Activated CD8-positive, alpha-beta memory T cell treated with anti-CD3 and anti-CD28 coated beads for 1 hour (primary cell): ENCODE data around the gene ZNF180.
"Not testable (repeated sequence)": the region's sequence is repeated elsewhere in the genome, so short reads cannot be mapped to it uniquely, and the experiment has no call there.

ENCODE experiments used
- DNase-seq, 2 donors: peaks; one replicate each; pipeline ENCODE4 v3.0.0-alpha.2; 2020; ENCODE audit warnings: low read depth in 1 of 2; ENCODE audit errors: extremely low read depth in 1 of 2

ZNF180 gene

GRCh38 chr19:44499962-44500949, at the start of gene ZNF180:
ZNF180 (minus strand) TSS chr19:44500522; CDS start chr19:44497334, 3,188 bp downstream.
- DNase-seq = peak; percentile 92

DNA sequence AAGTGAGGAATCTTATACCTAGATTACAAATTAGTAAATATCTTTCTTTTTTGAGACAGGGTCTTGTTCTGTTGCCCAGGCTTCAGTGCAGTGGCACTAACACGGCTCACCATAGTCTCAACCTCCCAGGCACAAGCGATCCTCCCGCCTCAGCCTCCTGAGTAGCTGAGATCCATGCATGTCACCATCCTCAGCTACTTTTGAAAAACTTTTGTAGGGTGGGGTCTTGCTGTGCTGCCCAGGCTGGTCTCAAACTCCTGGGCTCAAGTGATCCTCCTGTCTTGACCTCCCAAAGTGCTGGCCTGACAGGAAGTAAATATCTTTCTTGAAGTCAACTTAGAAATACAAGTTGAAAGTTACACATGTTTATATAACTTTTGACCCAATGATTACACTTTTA, 49.2 kb upstream of the ZNF180 start:
- no peak for DNase-seq

- no peak for DNase-seq
These were observed 48.4 kb upstream of the ZNF180 start for GRCh38 chr19:44548736-44549135.

DNA sequence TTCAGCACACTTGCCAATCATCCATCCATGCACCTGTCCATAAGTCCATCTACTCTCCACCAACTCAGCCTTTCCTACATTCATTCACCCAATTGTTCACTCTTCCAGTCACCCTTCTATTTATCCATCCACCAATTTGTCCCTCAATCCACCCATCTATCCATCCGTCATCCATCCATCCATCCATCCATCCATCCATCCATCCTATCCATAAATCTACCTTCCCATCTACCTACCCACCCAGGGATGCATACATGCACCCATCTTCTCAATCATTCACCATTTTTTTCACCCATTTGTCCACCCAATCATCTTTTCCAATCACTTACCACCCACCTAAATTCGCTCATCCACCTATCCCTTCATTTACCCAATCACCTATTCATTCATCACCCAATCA, 43.7 kb upstream of the ZNF180 start:
- no peak for DNase-seq

GRCh38 chr19:44542671-44543070, 42.3 kb upstream of the ZNF180 start:
- no peak for DNase-seq

DNA sequence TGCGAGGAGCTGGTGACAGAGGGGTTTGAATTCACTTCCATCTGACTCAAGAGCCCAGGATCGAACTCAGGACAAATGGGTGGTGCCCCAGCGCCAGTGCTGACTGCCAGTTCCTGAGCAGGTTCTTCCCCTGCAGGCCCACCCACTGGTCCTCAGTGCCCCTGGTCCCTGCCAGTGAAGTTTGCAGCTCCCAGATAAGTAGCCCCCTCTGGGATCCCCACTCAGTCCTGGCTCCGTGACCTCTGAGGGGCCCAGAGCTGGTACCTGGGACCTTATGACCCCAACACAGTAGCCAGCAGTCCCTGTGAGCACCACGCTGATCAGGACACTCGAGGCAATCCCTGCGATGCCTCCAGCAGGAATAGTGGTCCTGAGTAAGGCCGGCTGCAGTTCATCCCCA, 40.4 kb upstream of the ZNF180 start:
- DNase-seq = no peak

DNA sequence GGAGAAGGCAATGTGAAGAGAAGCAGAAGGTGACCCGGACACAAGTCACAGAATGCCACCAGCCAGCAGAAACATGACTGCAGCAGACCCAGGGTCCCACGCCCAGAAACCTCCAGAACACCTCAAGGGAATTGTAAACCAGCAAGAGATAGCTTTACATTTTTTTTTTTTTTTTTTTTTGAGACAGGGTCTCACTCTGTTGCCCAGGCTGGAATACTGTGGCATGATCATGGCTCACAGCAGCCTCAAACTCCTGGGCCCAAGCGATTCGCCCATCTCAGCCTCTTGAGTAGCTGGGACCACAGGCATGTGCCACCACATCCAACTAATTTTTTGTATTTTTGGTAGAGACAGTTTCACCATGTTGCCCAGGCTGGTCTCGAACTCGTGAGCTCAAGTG, 39.7 kb upstream of the ZNF180 start:
- DNase-seq = no peak

- no peak for DNase-seq
These were observed 39.0 kb upstream of the ZNF180 start for GRCh38 chr19:44539236-44539826.

GRCh38 chr19:44535361-44535760, 35.0 kb upstream of the ZNF180 start:
- DNase-seq = not testable (repeated sequence)

GRCh38 chr19:44532819-44533218, 32.5 kb upstream of the ZNF180 start:
- DNase-seq = no peak

DNA sequence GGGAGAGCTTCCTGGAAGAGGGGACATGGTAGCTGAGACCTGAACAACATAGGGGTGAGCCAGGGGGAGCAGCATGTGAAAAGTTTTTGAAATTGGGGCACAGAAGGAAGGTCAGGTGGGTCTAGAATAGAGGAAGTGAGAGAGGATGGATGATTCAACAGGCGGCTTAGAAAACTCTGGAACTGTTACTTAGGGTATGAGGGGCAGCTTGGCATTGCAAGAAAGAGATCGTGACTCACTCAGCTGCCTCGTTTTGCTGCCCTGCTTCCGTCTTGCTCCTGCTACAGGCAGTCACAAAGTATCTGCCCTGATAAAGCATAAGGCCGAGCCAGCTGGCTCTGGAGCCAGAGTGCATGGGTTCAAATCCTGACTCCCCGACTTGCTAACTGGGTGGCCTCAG, 30.5 kb upstream of the ZNF180 start:
- no peak for DNase-seq

DNA sequence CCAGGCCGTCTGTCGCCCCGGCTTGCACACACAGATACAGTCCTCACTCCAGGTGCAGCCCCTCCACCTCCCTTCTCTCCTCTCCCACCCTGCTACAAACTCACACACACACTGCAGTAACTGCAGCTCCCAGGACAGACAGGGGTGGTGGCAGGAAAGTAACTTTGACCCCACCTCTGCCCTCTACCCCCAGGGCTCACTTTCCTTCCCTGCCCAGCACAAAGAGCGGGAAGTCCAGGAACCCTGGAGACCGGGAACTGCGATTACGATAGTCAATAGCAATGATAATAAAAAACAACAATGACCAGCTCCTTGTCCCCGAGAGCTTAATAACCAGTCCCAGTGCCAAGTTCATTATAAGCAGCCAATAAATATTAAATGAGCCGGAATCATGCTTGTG, 29.2 kb upstream of the ZNF180 start, which contains the start of gene CEACAM20:
Gene CEACAM20 (minus strand): TSS at position 140 of the 400 bp plus-strand sequence. CDS start 166 bp downstream, outside the sequence.
- no peak for DNase-seq

DNA sequence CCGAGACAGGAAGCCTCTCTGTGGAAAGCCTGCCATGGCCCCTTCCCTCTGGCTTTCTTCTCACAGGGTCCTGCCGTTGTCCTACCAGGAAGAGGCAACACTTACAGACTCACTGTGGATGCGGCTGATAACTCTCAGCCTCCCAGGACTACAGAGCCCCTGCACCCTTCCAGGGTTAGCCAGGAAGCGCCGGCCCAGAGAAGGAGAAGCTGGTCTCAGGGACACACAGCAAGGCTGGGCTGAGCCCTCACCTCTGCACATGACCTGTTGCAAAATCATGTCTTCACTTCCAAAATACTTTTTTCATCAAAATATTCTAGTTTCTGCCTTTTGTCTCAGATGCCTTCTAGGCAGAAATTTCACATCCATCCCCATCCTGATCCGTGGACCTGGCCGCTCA, 27.2 kb upstream of the ZNF180 start:
- no peak for DNase-seq

DNA sequence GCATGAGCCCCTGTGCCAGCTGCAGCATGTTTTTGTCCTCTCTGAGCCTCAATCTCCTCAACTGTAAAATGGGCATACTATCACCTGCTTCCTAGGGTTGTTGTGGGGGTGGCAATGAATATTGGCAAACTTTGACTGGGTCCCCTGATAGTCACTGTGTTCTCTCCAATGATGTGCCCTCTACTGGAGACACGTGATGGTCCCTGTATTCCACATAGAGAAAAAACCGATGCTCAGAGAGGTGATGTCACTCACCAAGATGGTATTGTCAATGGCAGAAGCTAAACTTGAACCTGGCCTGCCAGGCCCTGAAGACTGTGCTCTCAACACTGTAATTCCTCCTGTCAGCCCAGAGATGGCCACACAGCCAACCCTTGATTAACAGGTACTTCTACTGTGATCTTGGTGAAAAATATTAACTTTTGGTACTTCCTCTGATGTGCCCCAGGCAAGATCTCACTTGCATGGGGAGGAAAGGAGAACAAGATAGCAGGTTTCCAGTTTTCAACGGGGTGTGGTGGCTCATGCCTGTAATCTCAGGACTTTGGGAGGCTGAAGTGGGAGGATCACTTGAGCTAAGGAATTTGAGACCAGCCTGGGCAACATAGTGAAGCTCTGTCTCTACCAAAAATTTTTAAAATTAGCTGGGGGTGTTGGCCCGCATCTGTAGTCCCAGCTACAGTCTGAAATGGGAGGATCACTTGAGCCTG, 25.6 kb upstream of the ZNF180 start:
- no peak for DNase-seq

DNA sequence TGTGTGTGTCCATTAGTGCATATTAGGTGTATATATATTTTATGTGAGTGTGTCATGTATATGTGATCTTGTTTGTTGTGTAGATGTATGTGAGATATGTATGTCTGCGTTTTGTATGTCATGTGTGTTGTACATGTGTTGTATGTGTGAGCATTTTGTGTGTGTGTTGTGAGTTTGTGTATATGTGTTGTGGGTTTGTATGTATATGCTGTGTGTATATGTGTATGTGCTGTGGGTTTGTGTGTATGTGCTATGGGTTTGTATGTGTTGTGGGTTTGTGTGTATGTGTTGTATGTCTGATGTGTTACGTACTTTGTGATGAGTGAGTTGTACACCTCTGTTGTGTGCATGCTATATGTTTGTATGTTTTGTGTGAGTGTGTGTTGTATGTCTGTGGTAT, 21.0 kb upstream of the ZNF180 start:
- DNase-seq = no peak

- no peak for DNase-seq
These were observed 16.8 kb upstream of the ZNF180 start for GRCh38 chr19:44517146-44517545.

- DNase-seq = no peak
These were observed 15.6 kb upstream of the ZNF180 start for GRCh38 chr19:44515907-44516306.

DNA sequence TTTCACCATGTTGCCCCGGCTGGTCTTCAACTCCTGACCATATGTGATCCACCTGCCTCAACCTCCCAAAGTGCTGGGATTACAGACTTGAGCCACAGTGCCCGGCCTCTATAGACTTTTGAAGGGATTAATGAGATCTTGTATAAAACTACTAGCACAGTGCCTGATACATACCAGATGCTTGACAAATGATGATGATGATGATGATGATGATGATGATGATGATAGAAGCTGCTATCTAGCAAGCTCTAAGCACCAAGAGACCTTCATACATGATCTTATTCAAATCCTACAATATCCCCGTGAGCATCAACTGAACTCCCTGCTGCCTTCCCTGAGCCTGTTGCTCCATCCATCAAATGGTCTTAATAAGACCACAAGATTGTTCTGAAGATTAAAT, 14.7 kb upstream of the ZNF180 start:
- DNase-seq = no peak

DNA sequence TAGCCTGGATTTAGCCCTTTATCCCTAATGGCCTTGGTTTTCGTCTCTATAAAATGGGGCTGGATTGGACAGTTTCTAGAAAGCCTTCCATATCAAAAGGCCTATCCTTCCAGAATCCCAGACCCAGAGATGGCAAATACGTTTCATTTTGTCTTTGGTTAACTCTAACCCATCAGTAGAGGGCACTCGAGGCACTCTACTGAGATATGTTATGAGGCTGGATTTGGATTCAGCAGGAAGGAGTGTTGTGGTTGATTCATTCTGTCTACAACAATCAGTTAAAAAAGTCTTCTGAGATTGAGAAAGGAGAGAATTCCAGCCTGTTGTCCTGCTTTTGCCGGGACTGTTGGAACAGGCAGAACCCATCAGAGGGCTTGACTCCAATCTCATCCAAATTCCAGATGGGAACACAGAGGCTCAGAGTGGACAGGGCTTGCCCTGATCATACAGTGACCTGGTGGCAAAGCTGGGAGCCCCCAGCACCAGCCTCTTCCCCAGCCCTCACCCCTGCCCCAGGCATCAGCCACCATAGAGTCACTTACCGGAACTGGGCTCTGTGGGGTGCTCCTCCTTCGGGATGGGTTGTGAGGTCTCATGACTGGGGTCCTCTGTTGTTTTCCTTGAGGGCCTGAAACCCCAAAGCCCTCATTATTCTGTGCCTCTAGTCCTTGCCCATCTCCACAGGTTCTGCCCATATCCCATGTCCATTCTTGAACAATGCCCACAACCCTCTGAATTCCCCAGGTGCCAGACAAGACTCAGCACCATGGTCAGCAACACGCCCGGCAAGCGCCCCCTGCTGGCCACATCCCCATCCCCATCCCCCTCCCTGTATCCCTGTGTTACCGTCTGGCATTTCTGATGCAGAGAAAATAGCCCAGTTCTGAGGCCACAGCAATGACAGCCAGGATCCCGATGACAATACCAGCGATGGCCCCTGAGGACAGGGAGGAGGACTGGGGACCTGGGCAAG, 12.3 kb upstream of the ZNF180 start:
- DNase-seq = no peak

DNA sequence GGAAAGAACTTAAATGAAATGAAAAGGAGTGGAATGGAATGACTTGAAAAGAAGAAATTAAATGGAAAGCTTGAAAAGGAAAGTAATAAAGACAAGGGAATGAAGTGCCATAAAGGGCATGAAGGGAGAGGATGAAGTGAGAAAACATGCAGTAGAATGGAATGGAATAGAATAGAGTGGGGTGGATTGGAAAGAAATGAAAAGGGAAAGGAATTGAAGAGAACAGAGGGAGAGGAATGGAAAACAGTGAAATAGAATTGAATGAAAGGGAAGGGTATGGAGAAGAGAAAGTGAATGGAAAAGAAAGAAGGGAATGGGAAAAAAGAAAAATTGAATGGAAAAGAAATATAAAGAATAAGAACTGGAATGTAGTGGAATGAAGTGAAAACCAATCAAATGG, 9.2 kb upstream of the ZNF180 start:
- no peak for DNase-seq
